IPS-NIHi7 (cell line): ENCODE data around the gene ARNT2.
A peak's percentile ranks its signal among the peaks of the same experiment; 100 is the strongest.

Experiments used
- DNase-seq: peaks from one replicate; pipeline ENCODE4 v3.0.0; 2012; ENCODE audit warnings: mixed read lengths; ENCODE audit errors: extremely low spot score

The ARNT2 gene

GRCh38 chr15:80556694-80557367, 152.6 kb downstream of the ARNT2 start:
- no peak for DNase-seq

- DNase-seq, result no peak
These were observed 153.5 kb downstream of the ARNT2 start for GRCh38 chr15:80557441-80558234.

- no peak for DNase-seq
These were observed 154.6 kb downstream of the ARNT2 start for GRCh38 chr15:80558631-80559319.

GRCh38 chr15:80559320-80559693, 155.1 kb downstream of the ARNT2 start:
- no peak for DNase-seq

GRCh38 chr15:80559761-80560160, 155.6 kb downstream of the ARNT2 start:
- no peak for DNase-seq

- no peak for DNase-seq
These were observed 156.6 kb downstream of the ARNT2 start for GRCh38 chr15:80560601-80561400.

GRCh38 chr15:80561500-80561899, 157.3 kb downstream of the ARNT2 start:
- DNase-seq, result no peak

- no peak for DNase-seq
These were observed 157.9 kb downstream of the ARNT2 start for GRCh38 chr15:80562033-80562432.

- no peak for DNase-seq
These were observed 158.7 kb downstream of the ARNT2 start for GRCh38 chr15:80562846-80563245.

- DNase-seq, result no peak
These were observed 159.3 kb downstream of the ARNT2 start for GRCh38 chr15:80563372-80563997.

GRCh38 chr15:80564056-80564455, 159.9 kb downstream of the ARNT2 start:
- no peak for DNase-seq

GRCh38 chr15:80565398-80565797, 161.2 kb downstream of the ARNT2 start:
- no peak for DNase-seq

GRCh38 chr15:80565988-80566387, 161.8 kb downstream of the ARNT2 start:
- no peak for DNase-seq

- peak; percentile 87 for DNase-seq
These were observed 163.6 kb downstream of the ARNT2 start for GRCh38 chr15:80567721-80568157.

GRCh38 chr15:80568298-80568697, 164.1 kb downstream of the ARNT2 start:
- no peak for DNase-seq

- DNase-seq, result no peak
These were observed 164.9 kb downstream of the ARNT2 start for GRCh38 chr15:80568876-80569605.

- no peak for DNase-seq
These were observed 165.5 kb downstream of the ARNT2 start for GRCh38 chr15:80569656-80570055.

GRCh38 chr15:80570553-80570952, 166.4 kb downstream of the ARNT2 start:
- DNase-seq, result no peak

- no peak for DNase-seq
These were observed 168.2 kb downstream of the ARNT2 start for GRCh38 chr15:80572337-80572736.

GRCh38 chr15:80573606-80574005, 169.4 kb downstream of the ARNT2 start:
- DNase-seq, result no peak

GRCh38 chr15:80574590-80574989, 170.4 kb downstream of the ARNT2 start:
- DNase-seq, result no peak
